HG03095 (cell line): ENCODE measurements around the gene NHERF1.

ENCODE experiments used
- ATAC-seq: cut with Tn5 transposase; IDR thresholded peaks from one replicate; pipeline ENCODE4 v1.9.1; 2021; ENCODE audit warnings: moderate library complexity; ENCODE audit not compliant: unreplicated experiment

Gene NHERF1

GRCh38 chr17:74807441-74807840 lies 59.0 kb downstream of the NHERF1 start:
- no peak for ATAC-seq

- ATAC-seq, result no peak
Measured at GRCh38 chr17:74807925-74808324, 59.5 kb downstream of the NHERF1 start.

GRCh38 chr17:74808714-74809430 lies 60.4 kb downstream of the NHERF1 start:
- no peak for ATAC-seq

- ATAC-seq, result no peak
Measured at GRCh38 chr17:74810699-74811485, 62.5 kb downstream of the NHERF1 start.

GRCh38 chr17:74812109-74813009 lies 63.9 kb downstream of the NHERF1 start:
- no peak for ATAC-seq

GRCh38 chr17:74814453-74814852 lies 66.0 kb downstream of the NHERF1 start:
- no peak for ATAC-seq

GRCh38 chr17:74815067-74815466 lies 66.6 kb downstream of the NHERF1 start:
- no peak for ATAC-seq

GRCh38 chr17:74815550-74816370 lies 67.3 kb downstream of the NHERF1 start:
- no peak for ATAC-seq

GRCh38 chr17:74816905-74817620 lies 68.6 kb downstream of the NHERF1 start:
- no peak for ATAC-seq

- no peak for ATAC-seq
Measured at GRCh38 chr17:74818291-74818938, 70.0 kb downstream of the NHERF1 start.
